ENCODE measurements around the gene SSC4D.
"Not testable (repeated sequence)": the region's sequence is repeated elsewhere in the genome, so short reads cannot be mapped to it uniquely, and the experiment has no call there.

SSC4D gene

GRCh38 chr7:76369018-76369417, 40.5 kb downstream of the SSC4D start:
- no peaks in the 10 kb centered on the region for H3K27me3 ChIP-seq
- no peaks in the 10 kb centered on the region for H3K9me3 ChIP-seq
- no peaks in the 10 kb centered on the region for H3K36me3 ChIP-seq
- TF ChIP-seq, protein P1, sequence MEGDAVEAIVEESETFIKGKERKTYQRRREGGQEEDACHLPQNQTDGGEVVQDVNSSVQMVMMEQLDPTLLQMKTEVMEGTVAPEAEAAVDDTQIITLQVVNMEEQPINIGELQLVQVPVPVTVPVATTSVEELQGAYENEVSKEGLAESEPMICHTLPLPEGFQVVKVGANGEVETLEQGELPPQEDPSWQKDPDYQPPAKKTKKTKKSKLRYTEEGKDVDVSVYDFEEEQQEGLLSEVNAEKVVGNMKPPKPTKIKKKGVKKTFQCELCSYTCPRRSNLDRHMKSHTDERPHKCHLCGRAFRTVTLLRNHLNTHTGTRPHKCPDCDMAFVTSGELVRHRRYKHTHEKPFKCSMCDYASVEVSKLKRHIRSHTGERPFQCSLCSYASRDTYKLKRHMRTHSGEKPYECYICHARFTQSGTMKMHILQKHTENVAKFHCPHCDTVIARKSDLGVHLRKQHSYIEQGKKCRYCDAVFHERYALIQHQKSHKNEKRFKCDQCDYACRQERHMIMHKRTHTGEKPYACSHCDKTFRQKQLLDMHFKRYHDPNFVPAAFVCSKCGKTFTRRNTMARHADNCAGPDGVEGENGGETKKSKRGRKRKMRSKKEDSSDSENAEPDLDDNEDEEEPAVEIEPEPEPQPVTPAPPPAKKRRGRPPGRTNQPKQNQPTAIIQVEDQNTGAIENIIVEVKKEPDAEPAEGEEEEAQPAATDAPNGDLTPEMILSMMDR (IDR thresholded peaks at IDR 0.05; ENCODE audit: low read depth, low read length) = no peak
- H3K4me3 ChIP-seq (ENCODE audit: low read depth, low read length) = no peak overlapping the region
- H3K4me1 ChIP-seq = peaks cover 5% of the 10 kb centered on the region; the same call in 1 of the 2 replicates
- DNase-seq = no peak

- H3K4me1 ChIP-seq = peaks cover 6% of the 10 kb centered on the region; the same call in 1 of the 2 replicates
- no peaks in the 10 kb centered on the region for H3K27me3 ChIP-seq
- no peaks in the 10 kb centered on the region for H3K9me3 ChIP-seq
- DNase-seq = no peak
- TF ChIP-seq, protein P1 (IDR thresholded peaks at IDR 0.05; ENCODE audit: low read depth, low read length) = no peak
- H3K4me3 ChIP-seq (ENCODE audit: low read depth, low read length) = no peak overlapping the region
- no peaks in the 10 kb centered on the region for H3K36me3 ChIP-seq
Observed at GRCh38 chr7:76368190-76368589, 41.3 kb downstream of the SSC4D start.

GRCh38 chr7:76364198-76364584, 45.3 kb downstream of the SSC4D start:
- no peak for DNase-seq
- Histone ChIP-seq H3K36me3 (no peaks in the 10 kb centered on the region), H3K4me3 (ENCODE audit: low read depth, low read length) (no peak overlapping the region), H3K4me1 (peaks cover 9% of the 10 kb centered on the region), H3K9me3 (no peaks in the 10 kb centered on the region), H3K27me3 (no peaks in the 10 kb centered on the region)
- TF ChIP-seq, protein P1 (IDR thresholded peaks at IDR 0.05; ENCODE audit: low read depth, low read length) = no peak

- H3K4me3 ChIP-seq (ENCODE audit: low read depth, low read length); H3K9me3 ChIP-seq; H3K36me3 ChIP-seq; H3K4me1 ChIP-seq; DNase-seq; H3K27me3 ChIP-seq: not testable (repeated sequence)
Observed at GRCh38 chr7:76363754-76364153, 45.7 kb downstream of the SSC4D start.

DNA sequence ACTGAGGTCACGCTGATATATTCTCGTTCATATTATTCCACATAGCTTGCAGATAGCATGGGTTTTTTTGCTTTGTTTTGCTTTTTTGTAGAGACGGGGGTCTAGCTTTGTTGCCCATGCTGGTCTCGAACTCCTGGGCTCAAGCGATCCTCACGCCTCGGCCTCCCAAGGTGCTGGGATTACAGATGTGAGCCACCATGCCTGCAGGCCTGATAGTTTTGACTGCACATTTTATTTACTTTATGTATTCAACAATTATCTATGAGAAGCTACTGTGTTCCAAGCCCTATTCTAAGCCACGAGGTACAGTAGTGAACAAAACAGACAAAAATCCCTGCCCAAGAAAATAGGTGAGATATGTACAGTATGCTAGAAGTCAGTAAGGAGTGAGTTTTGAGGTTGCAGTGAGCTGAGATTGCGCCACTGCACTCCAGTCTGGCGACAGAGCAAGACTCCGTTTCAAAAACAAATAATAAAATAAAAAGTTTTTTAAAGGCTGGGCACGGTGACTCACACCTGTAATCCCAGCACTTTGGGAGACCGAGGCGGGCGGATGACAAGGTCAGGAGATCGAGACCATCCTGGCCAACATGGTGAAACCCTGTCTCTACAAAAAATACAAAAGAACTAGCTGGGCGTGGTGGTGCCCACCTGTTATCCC, 49.4 kb downstream of the SSC4D start:
- Histone ChIP-seq H3K36me3 (peaks cover 28% of the 10 kb centered on the region), H3K9me3 (no peaks in the 10 kb centered on the region), H3K4me1 (peaks cover 12% of the 10 kb centered on the region), H3K27me3 (no peaks in the 10 kb centered on the region), H3K4me3 (ENCODE audit: low read depth, low read length) (peak overlapping the region; percentile 96; the same call in 1 of the 2 replicates)
- no peak for DNase-seq
- TF ChIP-seq, protein P1 (IDR thresholded peaks at IDR 0.05; ENCODE audit: low read depth, low read length) = no peak

DNA sequence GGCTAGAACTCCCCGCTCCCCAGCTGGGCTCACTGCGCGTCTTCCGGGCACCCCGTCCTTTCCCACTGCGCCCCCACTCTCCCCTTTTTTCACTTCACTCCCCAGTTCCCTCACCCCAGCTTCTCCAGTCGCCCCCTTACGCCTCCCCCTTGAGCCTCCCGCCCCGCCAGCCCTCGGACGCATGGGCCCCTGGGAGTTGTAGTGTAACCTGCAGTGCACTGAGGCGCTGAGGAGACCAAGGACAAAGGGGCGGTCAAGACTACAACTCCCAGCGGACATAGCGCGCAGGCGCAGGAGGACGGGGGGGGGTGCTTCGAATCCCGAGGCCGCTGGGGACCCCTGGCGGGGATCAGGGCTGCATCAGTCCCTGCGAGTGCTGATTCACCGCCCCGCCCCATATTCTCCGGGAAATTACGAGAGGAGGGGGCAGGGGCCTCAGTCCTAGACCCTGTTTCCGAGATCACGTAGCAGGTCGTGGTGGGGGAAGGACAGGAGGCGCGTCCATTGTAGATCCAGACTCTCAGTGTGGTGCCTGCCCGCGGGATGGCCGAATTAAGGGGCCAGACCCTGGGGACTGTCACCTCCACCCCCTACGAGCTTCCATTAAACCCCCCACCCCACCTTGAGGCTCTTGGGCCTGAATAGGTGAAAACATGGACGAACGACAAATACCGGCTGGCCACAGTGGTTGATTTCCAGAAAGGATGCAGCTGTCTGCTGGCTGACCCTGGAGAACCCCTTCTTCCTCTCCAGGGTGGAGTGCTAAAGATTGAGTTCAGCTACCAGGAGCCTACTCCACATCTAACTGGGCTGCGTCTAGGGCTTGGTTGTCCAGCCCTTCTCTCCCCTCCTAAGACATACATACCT, 50.2 kb downstream of the SSC4D start:
- H3K27me3 ChIP-seq = no peaks in the 10 kb centered on the region
- peak; percentile 99 for DNase-seq
- H3K4me1 ChIP-seq = peaks cover 13% of the 10 kb centered on the region
- TF ChIP-seq, protein P1 (IDR thresholded peaks at IDR 0.05; ENCODE audit: low read depth, low read length) = peak; percentile 80
- H3K9me3 ChIP-seq = no peaks in the 10 kb centered on the region
- H3K4me3 ChIP-seq (ENCODE audit: low read depth, low read length) = peak overlapping the region; percentile 96
- peaks cover 34% of the 10 kb centered on the region for H3K36me3 ChIP-seq

Measured in BE2C (cell line).